Adrenal gland (tissue), 19 donors: Measurements from ENCODE around the gene SNRNP70. TPM values are rescaled to one million over a fixed set of nuclear protein-coding genes. Genes with fewer than 3 reads are reported as not detected.
A peak's percentile ranks its signal among the peaks of the same experiment; 100 is the strongest.
"Not testable (repeated sequence)": the region's sequence is repeated elsewhere in the genome, so short reads cannot be mapped to it uniquely, and the experiment has no call there.

Experiments used
- DNase-seq, 7 donors: peaks; one replicate each; pipeline ENCODE4 v3.0.0-alpha.2; 2019 to 2020
- H3K27ac ChIP-seq, 5 donors: fragments of 200-600 bp; sonication (generic) in 4 of 5; 1 replicate in 3 of 5; 2 replicates in 2 of 5; pipeline versions ENCODE4 v1.5.1 to v1.8.0; 2016 to 2020; ENCODE audit warnings: mild to moderate bottlenecking in 1 of 5
- H3K27me3 ChIP-seq: fragments of 200-600 bp; 2 replicates; pipeline ENCODE4 v1.8.0; 2021
- H3K36me3 ChIP-seq, 2 donors: fragments of 200-600 bp; replicated peaks in 1 of 2; 1 replicate in 1 of 2; 2 replicates in 1 of 2; pipeline versions ENCODE4 v1.5.1 to v1.8.0; 2018 to 2022
- H3K4me1 ChIP-seq, 2 donors: fragments of 200-600 bp; replicated peaks in 1 of 2; 1 replicate in 1 of 2; 2 replicates in 1 of 2; pipeline versions ENCODE4 v1.5.1 to v1.8.0; 2018 to 2021
- H3K4me3 ChIP-seq, 4 donors: fragments of 200-600 bp; sonication (generic) in 3 of 4; one replicate each; pipeline ENCODE4 v1.5.1; 2016 to 2018
- H3K9me3 ChIP-seq, 3 donors: fragments of 200-600 bp; sonication (generic) in 1 of 3; replicated peaks in 1 of 3; 1 replicate in 2 of 3; 2 replicates in 1 of 3; pipeline versions ENCODE4 v1.5.1 to v1.8.0; 2016 to 2021
- CTCF ChIP-seq, 6 experiments: fragments of 450-650 bp in 4 of 6; fragments of 200-600 bp in 2 of 6; sonication (generic) in 1 of 6; IDR thresholded peaks; 1 replicate in 5 of 6; 2 replicates in 1 of 6; pipeline versions ENCODE4 v1.5.1 to v1.8.0; 2016 to 2021; ENCODE audit warnings: antibody characterized with exemption in 6 of 6, mild to moderate bottlenecking in 2 of 6, moderate library complexity in 1 of 6
- POLR2A ChIP-seq, 2 donors: fragments of 450-650 bp; IDR thresholded peaks; one replicate each; pipeline ENCODE4 v1.6.1; 2017; ENCODE audit warnings: antibody characterized with exemption in 2 of 2, mild to moderate bottlenecking in 2 of 2, moderate library complexity in 1 of 2
- WGBS, 4 donors: extraction: QIAGEN DNeasy Blood & Tissue Kit in 2 of 4; methylation state at CpG; one replicate each; pipeline versions ENCODE4 v1.1.5 to v1.1.7; 2013 to 2017; 5-methylcytosine and 5-hydroxymethylcytosine counted together
- intact Hi-C, 2 donors: fragments of 100-400 bp; cut with DNase I; formaldehyde crosslinking; loops; one replicate each; pipeline versions ENCODE4 v1.14.1 to v1.15.0; 2022 to 2023
- long read RNA-seq, 10 donors: library from polyadenylated mRNA in 3 of 10; unstranded in 2 of 10; stranded (forward) in 1 of 10; transcript quantifications; one replicate each; pipeline ENCODE4 v2.0.0 and lab custom pipeline, GENCODE V29; 2021 to 2026
- polyA plus RNA-seq, 3 donors: library from polyadenylated mRNA; stranded (reverse); fragments of 200-250 nt in 2 of 3; fragments of 350-450 nt in 1 of 3; fragmentation: Illumina TruSeq in 1 of 3; extraction: RNeasy Lipid Tissue Mini Kit (QIAGEN cat#74804) in 1 of 3; gene quantifications; one replicate each; pipeline ENCODE4 v1.2.3, GENCODE V29; 2013 to 2014
- total RNA-seq, 9 donors: library from RNA; depleted of rRNA in 4 of 9; stranded (reverse); fragments of >200 nt in 4 of 9; fragments of 120-200 nt in 1 of 9; fragmentation: NEBNext Ultra II Directional in 1 of 9; extraction: Animal tissue kit (Norgen Biotek cat#: 25700) in 1 of 9; gene quantifications; one replicate each; pipeline versions ENCODE4 v1.1.0 to v1.2.4, GENCODE V29; 2013 to 2023
- donor health status: healthy with polysubstance abuse.
- donor health status: Bipolar disorder and iron deficiency.
- donor health status: DM: yes; HTN: yes; CAD: no.
- donor health status: DM: no; HTN: no; CAD: no.
- donor health status: DM: no; HTN: no; CAD: no.
- donor health status: DM: yes; HTN: yes; CAD: no.

Gene SNRNP70, protein sequence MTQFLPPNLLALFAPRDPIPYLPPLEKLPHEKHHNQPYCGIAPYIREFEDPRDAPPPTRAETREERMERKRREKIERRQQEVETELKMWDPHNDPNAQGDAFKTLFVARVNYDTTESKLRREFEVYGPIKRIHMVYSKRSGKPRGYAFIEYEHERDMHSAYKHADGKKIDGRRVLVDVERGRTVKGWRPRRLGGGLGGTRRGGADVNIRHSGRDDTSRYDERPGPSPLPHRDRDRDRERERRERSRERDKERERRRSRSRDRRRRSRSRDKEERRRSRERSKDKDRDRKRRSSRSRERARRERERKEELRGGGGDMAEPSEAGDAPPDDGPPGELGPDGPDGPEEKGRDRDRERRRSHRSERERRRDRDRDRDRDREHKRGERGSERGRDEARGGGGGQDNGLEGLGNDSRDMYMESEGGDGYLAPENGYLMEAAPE
- total RNA-seq (100 to 1,000 TPM; 109 to 443 (median 221) TPM), polyA plus RNA-seq (1,000 to 10,000 TPM in 1 of 3 donors, 100 to 1,000 TPM in 2; 114 to 1,255 (median 535) TPM)
- long read RNA-seq, donor 1, partial matches to known transcripts, result 84 of 95 reads
- long read RNA-seq, donor 1, other reads (novel, unspliced or antisense), result 0 of 95 reads
- long read RNA-seq, donor 2, partial matches to known transcripts, result 95 of 102 reads
- long read RNA-seq, donor 2, other reads (novel, unspliced or antisense), result 0 of 102 reads
- long read RNA-seq, donor 3, transcript SNRNP70-206 (10 exons, 1,574 nt), result major isoform, 6 of 22 reads
- long read RNA-seq, donor 3, partial matches to known transcripts, result 15 of 22 reads
- long read RNA-seq, donor 3, other reads (novel, unspliced or antisense), result 0 of 22 reads
- long read RNA-seq, donor 4, partial matches to known transcripts, result 0 of 4 reads
- long read RNA-seq, donor 4, other reads (novel, unspliced or antisense), result 2 of 4 reads
- long read RNA-seq, donor 5, transcript SNRNP70-206 (10 exons, 1,574 nt), result minor isoform, 97 of 486 reads
- long read RNA-seq, donor 5, transcript SNRNP70-203 (3 exons, 3,221 nt), result major isoform, 137 of 486 reads
- long read RNA-seq, donor 5, transcript SNRNP70-209 (11 exons, 1,757 nt), result minor isoform, 8 of 486 reads
- long read RNA-seq, donor 5, transcript SNRNP70-201 (10 exons, 1,603 nt), result minor isoform, 38 of 486 reads
- long read RNA-seq, donor 5, partial matches to known transcripts, result 85 of 486 reads
- long read RNA-seq, donor 5, other reads (novel, unspliced or antisense), result 111 of 486 reads
- long read RNA-seq, donor 6, partial matches to known transcripts, result 3 of 11 reads
- long read RNA-seq, donor 6, other reads (novel, unspliced or antisense), result 7 of 11 reads
- long read RNA-seq, donor 7, transcript SNRNP70-203 (3 exons, 3,221 nt), result major isoform, 5 of 56 reads
- long read RNA-seq, donor 7, partial matches to known transcripts, result 43 of 56 reads
- long read RNA-seq, donor 7, other reads (novel, unspliced or antisense), result 0 of 56 reads
- long read RNA-seq, donor 8, transcript SNRNP70-206 (10 exons, 1,574 nt), result major isoform, 7 of 87 reads
- long read RNA-seq, donor 8, transcript SNRNP70-201 (10 exons, 1,603 nt), result major isoform, 7 of 87 reads
- long read RNA-seq, donor 8, transcript SNRNP70-203 (3 exons, 3,221 nt), result major isoform, 7 of 87 reads
- long read RNA-seq, donor 8, partial matches to known transcripts, result 60 of 87 reads
- long read RNA-seq, donor 8, other reads (novel, unspliced or antisense), result 0 of 87 reads
- long read RNA-seq, donor 9, transcript SNRNP70-203 (3 exons, 3,221 nt), result major isoform, 7 of 44 reads
- long read RNA-seq, donor 9, partial matches to known transcripts, result 34 of 44 reads
- long read RNA-seq, donor 9, other reads (novel, unspliced or antisense), result 0 of 44 reads
- long read RNA-seq, donor 10, transcript SNRNP70-203 (3 exons, 3,221 nt), result major isoform, 6 of 56 reads
- long read RNA-seq, donor 10, partial matches to known transcripts, result 46 of 56 reads
- long read RNA-seq, donor 10, other reads (novel, unspliced or antisense), result 0 of 56 reads

DNA sequence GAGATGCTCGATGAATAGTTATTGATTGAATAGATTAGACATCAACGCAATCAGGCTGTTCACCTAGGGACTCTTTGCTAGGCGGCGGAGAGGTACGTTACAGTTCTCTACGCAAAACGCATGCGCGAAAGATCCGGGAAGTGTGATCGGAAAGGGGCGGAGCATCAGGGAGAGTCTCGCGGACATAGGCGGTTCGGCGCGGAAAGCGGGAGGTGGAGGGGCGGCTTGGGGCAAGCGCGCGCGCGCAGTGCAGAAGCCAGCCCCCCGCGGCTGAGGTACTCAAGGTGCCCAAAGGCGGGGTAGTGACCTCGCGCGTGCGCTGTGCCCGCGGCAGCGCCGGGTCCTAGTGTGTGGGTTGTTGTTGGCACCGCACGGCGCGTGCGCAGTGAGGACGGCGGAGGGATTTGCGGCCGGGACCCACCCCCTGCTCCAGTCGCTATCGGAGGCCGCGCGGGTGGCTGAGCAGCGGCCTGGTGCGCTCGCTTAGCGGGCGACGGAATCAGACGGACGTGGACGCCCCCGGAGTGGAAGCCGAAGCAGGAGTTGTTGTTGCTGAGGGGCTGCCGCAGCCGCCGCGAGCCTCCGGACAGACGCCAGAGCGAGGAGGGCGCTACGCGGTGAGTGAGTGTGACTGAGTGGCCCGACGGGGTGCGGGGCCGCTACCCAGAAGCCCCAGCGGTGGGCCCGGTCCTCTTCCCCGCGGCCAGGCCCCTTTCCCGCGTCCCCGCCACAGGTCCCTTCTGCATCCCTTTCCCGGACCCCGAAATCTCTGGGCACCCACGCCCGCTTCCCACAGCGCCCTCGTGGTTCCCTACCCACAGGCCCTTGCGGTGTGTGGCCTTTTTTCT, at the start of gene SNRNP70:
TSS of gene SNRNP70 (plus strand) at position 432 of the 848 bp plus-strand sequence. CDS start 964 bp downstream, outside the sequence.
- Histone ChIP-seq H3K36me3 (peaks cover 0 to 24% of the 10 kb centered on the region in 2 donors), H3K27ac (peak within 1 kb of the TSS; percentile 79 to 91 (median 88)), H3K4me1 (peaks cover 10 to 32% of the 10 kb centered on the region in 2 donors), H3K4me3 (peak within 1 kb of the TSS; percentile 68 to 87 (median 79)), H3K27me3 (no peaks in the 10 kb centered on the region), H3K9me3 (no peaks in the 10 kb centered on the region)
- intact Hi-C loops, result no loop called here
- WGBS, 4 donors, result 0 to 1% (median 1%) methylated on average over 26 to 89 of the region's 89 CpGs
- TF ChIP-seq POLR2A (IDR thresholded peaks at IDR 0.05) (peak; percentile 87 to 89), CTCF (IDR thresholded peaks at IDR 0.05) (peak in 1 of 6 experiments; percentile 15)
- peak; percentile 99 to 100 (median 100) for DNase-seq

GRCh38 chr19:49036815-49037214, 48.4 kb upstream of the SNRNP70 start, which contains the start of gene CGB1:
Gene CGB1, minus strand, starts transcription at chr19:49036895. Its CDS starts 184 bp downstream, at chr19:49036711.
- DNase-seq, H3K9me3 ChIP-seq, H3K36me3 ChIP-seq, H3K27ac ChIP-seq, intact Hi-C loops, H3K27me3 ChIP-seq, H3K4me3 ChIP-seq, H3K4me1 ChIP-seq: not testable (repeated sequence)
- 43 to 62% (median 55%) methylated on average over 10 to 18 of the region's 18 CpGs for WGBS, 4 donors
- TF ChIP-seq CTCF (IDR thresholded peaks at IDR 0.05), result peak in 2 of 6 experiments; percentile 17 to 26

DNA sequence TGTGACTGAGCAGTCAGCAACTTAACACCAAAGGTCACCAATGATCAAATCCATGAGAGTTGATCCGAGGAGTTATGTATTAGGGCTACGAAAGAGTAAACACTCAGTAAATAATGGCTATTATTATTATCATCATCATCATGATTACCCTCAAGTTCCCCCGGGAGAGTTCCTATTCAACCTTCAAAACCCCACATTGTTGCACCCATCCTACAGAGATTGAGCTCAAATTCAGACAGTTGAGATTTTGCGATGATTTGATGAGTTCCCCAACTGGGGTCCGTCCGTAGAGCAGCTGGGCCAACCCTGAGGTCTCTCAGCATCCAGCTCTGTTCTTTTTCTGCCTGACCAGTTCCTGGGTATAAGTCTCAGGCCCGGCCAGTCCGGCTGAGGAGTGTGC, 47.1 kb upstream of the SNRNP70 start:
- intact Hi-C loops, H3K27ac ChIP-seq, H3K4me3 ChIP-seq, H3K36me3 ChIP-seq, H3K9me3 ChIP-seq, H3K27me3 ChIP-seq, H3K4me1 ChIP-seq, DNase-seq: not testable (repeated sequence)
- WGBS, 4 donors, result 72 to 93% (median 92%) methylated on average over 3 to 7 of the region's 8 CpGs

DNA sequence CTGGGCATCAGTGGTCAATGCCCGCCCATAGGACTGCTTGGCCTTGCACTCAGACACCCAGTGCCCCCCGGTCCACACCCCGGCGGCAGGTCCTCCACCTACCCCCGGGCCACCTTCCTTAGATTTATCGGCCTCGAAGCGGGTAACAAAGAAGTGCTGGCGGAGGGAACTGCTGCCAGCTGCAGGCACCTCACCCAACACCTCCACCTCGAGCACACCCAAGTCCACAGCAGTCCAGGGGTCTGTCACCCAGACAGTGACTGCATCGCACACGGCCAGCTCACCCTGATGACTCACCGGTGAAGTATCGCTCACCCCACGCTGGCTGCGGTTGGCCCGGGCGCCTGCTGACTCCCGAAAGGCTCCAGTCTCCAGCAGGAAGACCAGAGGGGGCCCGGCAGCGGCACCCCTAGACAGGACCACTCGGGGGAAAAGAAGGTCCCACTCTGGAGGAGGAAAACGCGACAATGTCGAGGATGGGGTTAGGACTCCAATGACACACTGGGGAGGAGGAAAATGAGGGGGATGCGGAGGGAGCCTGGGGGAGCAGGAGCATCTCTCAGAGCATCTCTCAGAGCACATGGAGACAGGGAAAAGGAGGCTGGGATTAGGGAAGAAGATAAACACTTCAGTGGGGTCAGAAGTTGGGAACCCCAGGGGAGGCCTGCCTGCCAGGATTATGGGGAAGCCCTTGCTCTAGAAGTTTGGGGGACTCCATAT, 46.5 kb upstream of the SNRNP70 start:
- H3K27me3 ChIP-seq, H3K4me3 ChIP-seq, H3K27ac ChIP-seq, H3K36me3 ChIP-seq, DNase-seq, intact Hi-C loops, H3K9me3 ChIP-seq, H3K4me1 ChIP-seq: not testable (repeated sequence)
- 80 to 89% (median 82%) methylated on average over 13 to 26 of the region's 26 CpGs for WGBS, 4 donors

DNA sequence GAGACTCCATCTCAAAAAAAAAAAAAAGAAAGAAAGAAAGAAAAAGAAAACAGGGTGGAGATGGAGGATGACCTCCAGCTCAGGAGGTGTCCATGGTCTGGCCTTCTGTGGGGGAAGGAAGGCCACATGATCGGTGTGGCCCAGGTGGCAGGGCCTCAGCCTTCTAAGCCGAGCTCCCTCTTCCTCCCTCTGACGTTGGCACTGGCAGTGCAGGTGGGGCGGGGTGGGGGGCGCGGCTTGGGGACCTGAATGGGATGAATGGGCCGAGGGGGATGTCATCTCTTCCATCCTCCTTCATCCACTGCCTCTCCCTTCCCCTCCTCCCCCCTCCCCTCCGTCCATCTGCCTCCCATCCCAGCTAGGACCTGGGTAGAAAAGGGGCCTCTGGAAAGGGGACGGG, 45.5 kb upstream of the SNRNP70 start:
- H3K4me3 ChIP-seq, H3K4me1 ChIP-seq, H3K36me3 ChIP-seq, H3K27me3 ChIP-seq, H3K9me3 ChIP-seq, DNase-seq, intact Hi-C loops, H3K27ac ChIP-seq: not testable (repeated sequence)
- 56 to 71% (median 69%) methylated on average over 5 to 9 of the region's 9 CpGs for WGBS, 4 donors
